ENCODE measurements around the gene PLPP4.

- no peak for TF ChIP-seq POLR2AphosphoS5 (IDR thresholded peaks at IDR 0.05)
- TF ChIP-seq REST (IDR thresholded peaks at IDR 0.05; ENCODE audit: borderline replicate concordance), result no peak
These were observed 99.0 kb downstream of the PLPP4 start for GRCh38 chr10:120555842-120556532.

All from neural cell (in vitro differentiated cells).